GM18519 (cell line): Measurements from ENCODE around the gene ZBTB20.
A peak's percentile ranks its signal among the peaks of the same experiment; 100 is the strongest.
"Not testable (repeated sequence)": the region's sequence is repeated elsewhere in the genome, so short reads cannot be mapped to it uniquely, and the experiment has no call there.

ENCODE experiments used
- ATAC-seq: cut with Tn5 transposase; IDR thresholded peaks from one replicate; pipeline ENCODE4 v1.9.1; 2021; ENCODE audit warnings: mild to moderate bottlenecking, moderate library complexity; ENCODE audit not compliant: unreplicated experiment, low FRiP score

Gene ZBTB20

GRCh38 chr3:114848643-114849350 lies 298.3 kb downstream of the ZBTB20 start:
- no peak for ATAC-seq

GRCh38 chr3:114848082-114848481 lies 299.0 kb downstream of the ZBTB20 start:
- ATAC-seq = no peak

DNA sequence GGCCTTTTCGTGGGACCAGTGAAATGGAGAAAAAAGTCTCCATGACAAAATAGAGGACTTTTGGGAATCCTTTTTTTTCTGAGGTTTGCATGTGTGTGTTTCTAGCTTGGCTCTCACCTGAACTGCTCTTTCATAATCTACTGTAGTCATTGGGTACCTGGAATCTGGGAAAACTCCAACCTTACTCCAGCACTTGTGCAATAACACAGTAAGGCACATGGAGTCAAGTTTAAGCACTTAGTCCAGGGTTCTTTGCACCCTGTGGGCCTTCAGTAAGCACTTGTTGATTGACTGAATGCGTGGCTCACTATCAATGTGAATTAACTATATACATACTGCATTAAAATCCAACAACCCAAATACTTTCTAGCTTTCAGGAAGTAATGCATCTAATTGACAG lies 299.5 kb downstream of the ZBTB20 start:
- ATAC-seq = no peak

GRCh38 chr3:114846779-114847178 lies 300.3 kb downstream of the ZBTB20 start:
- ATAC-seq = no peak

DNA sequence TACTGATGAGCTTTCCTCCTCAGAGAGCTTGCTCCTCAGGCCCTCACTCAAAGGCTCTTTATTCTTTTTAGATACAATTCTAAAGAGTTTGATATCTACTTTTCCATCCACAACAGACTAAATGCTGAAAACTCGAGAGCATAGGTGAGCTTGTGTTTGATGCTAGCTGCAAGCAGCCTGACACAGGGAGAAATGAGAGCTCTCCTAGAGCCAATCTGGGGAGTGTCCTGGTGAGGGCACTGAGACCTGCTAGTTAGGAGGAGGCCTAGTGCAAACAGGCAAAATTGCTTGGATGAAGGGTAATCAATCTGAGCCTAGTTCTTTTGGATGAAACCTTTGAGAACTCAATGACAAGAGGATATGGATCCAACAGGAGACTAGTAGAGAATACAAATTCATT lies 300.8 kb downstream of the ZBTB20 start:
- no peak for ATAC-seq

- no peak for ATAC-seq
These were observed 305.6 kb downstream of the ZBTB20 start for GRCh38 chr3:114841515-114841914.

DNA sequence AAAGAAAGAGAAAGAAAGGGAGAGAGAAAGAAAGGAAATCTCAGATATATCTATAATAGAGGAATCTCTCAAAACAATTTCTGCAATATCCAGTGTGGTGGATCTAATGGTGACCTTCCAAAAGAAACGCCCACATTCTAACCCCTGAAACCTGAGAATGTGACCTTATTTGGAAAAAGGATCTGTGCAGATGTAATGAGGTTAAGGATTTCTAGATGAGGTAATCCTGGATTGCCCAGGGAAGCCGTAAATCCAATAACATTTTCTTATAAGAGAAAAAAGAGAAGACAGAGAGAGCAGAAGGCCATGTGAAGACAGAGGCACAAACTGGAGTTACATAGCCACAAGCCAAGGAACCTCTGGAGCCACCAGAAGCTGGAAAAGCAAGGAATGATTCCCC lies 307.6 kb downstream of the ZBTB20 start:
- no peak for ATAC-seq

GRCh38 chr3:114838025-114838424 lies 309.1 kb downstream of the ZBTB20 start:
- ATAC-seq = no peak

DNA sequence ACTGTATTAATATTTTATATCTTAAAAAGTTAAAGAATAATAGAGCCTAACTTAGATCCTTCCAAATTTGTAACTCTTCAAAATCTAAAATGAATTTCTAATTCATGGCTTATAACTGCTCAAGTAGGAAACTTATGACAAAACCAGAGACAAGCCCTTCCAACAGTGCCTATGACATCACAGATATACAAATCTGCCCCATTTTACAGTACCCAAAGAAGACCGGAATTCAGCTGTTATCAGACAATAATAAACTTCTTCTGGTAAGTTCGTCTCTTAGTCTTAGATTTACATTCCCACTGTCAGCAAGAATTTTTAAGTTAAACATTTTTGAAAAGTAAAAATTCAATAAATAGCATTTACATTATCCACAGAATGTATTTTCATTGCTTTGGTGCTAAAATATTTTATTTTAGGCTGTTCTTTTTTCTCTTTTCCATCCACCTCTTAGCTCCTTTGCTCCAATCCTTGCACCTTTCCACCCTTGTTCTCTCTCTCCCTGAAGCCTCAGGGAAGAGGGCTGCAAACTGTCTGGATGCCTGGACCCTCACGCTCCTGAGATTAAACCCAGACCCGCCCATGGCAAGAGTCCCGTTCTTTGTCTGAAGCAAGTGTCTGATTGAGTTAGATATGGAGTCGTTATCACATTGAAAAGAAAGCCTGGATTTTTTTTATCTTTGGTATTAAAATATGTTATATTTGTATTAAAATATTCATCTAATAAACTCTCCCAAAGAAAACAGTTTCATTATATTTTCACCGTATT lies 312.7 kb downstream of the ZBTB20 start:
- ATAC-seq = no peak

GRCh38 chr3:114831861-114832260 lies 315.2 kb downstream of the ZBTB20 start:
- ATAC-seq = no peak

DNA sequence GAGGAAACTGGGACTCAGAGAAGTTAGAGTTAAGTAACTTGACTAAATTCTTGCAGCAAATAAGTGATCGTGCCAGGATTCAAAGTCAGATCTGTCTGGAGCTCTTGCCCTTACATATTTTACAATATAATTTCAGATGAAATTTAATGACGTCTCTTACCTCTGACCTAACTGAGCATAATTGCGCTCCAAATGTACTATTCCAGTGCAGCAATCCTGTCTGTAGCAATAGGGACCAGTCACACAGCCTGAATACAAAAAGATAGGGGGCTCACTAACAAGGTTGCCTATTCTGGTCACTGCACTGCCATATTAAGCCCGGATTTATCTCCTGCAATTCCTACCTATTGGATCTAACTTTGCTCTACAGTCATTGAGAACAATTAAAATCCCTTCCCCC lies 316.4 kb downstream of the ZBTB20 start:
- no peak for ATAC-seq

DNA sequence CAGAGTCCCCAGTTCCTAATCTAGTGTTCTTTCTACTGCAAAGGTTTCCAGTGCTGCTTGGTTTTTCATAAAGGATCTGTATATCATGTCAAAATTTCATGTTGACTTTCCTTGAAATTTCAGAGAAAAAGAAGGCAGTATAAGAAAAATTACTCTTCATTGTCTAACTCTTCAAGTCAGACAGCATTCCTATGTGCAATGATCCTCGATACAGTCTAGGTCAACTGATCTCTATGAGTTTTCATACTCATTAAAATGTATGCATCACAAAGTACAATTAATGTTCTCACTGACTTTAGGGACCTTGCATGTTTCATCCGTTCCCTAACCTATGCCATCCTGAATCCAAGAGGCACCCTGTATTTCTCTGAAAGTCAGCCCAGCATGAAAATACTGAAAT lies 317.3 kb downstream of the ZBTB20 start:
- ATAC-seq = no peak

- ATAC-seq = peak; percentile 48
These were observed 319.6 kb downstream of the ZBTB20 start for GRCh38 chr3:114827495-114827894.

GRCh38 chr3:114824014-114824413 lies 323.1 kb downstream of the ZBTB20 start:
- ATAC-seq = no peak

DNA sequence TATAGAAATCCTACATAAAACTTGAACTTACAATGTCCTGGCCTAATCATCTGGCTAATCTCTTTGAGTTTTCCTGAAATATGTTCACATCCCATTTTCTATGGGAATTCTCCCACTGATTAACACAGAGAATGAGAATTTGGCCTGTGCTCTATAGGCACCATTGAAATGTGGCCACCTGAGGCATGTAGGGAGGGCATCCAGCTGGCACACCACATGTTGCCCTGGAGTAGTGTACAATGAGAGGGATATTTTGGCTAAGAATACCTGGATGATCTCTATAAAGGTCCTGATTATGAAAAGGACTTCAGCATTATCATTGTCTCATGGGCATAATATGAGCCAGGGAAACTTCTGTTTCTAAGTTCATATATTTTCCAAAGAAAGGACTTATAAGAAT lies 324.0 kb downstream of the ZBTB20 start:
- no peak for ATAC-seq

GRCh38 chr3:114816052-114816451 lies 331.0 kb downstream of the ZBTB20 start:
- no peak for ATAC-seq

GRCh38 chr3:114812541-114813238 lies 334.4 kb downstream of the ZBTB20 start:
- ATAC-seq = not testable (repeated sequence)

DNA sequence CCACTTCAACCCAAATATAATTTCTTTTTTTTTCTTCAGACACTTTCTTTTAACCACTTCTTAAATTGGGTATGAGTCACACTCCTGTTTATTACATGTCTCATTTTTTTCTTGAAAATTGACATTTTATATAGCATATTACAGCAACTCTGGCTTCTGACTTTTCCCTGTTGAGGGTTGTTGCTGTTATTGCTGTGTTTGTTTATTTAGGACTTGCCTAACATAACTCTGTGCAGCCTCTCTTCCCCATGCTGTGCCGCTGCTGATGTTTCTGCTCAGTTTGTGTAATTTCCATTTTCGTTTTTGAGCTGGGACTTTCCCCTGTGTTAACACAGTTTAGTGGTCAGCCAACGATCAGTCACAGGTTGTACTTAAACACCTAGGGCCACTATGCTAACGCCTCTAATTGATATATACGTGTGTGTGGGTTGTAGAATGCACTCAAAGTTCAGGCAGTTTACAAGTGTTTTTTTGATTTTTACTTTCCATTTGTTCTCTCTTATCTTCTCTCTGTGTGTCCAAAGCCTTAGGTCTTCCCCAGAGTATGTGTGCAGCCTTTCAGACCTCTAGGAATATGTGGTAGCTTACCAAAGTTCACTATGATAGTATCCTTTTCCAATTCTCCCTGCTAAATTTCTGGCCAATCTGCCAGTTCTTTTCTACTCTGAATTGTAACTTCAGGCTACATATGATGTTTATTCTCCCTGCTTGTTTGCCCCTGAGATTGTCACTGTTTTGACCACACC lies 337.2 kb downstream of the ZBTB20 start:
- ATAC-seq = peak; percentile 98

- ATAC-seq = no peak
These were observed 343.0 kb downstream of the ZBTB20 start for GRCh38 chr3:114804099-114804498.

GRCh38 chr3:114803042-114803695 lies 343.9 kb downstream of the ZBTB20 start:
- no peak for ATAC-seq
